H1 (cell line): Measurements from ENCODE around the gene GP5. TPM values are rescaled to one million over a fixed set of nuclear protein-coding genes. Genes with fewer than 3 reads are reported as not detected.

Source experiments
- polyA plus RNA-seq, 7 experiments: library from polyadenylated mRNA; depleted of rRNA in 3 of 7; stranded (reverse) in 5 of 7; unstranded in 2 of 7; fragments of >200 nt in 5 of 7; fragments of 200-250 nt in 2 of 7; gene quantifications; 1 replicate in 5 of 7; 2 replicates in 1 of 7; 4 replicates in 1 of 7; pipeline versions ENCODE4 v1.2.1 to v1.2.3, GENCODE V29; 2011 to 2013; ENCODE audit warnings: missing spikeins in 2 of 7, mixed read lengths in 2 of 7
- total RNA-seq: library from RNA; stranded (reverse); fragmentation: NEBNext Ultra II Directional; extraction: Animal tissue kit (Norgen Biotek cat#: 25700); gene quantifications from 2 replicates; pipeline ENCODE4 v1.2.1, GENCODE V29; 2021

The GP5 gene
- total and polyA plus RNA-seq, 2 of the 8 experiments (the other 6 are each of a cell fraction or from before 2014, with no cell fraction given): 0.13 to 0.14 TPM

Other genes starting within 250 kb of the GP5 start
- gene CPN2, start 47.9 kb downstream of the GP5 start, total RNA-seq: not detected in 2 replicates
- 0.03 TPM in 1 of 2 replicates, not detected in the other for gene CPN2, start 47.9 kb downstream of the GP5 start, polyA plus RNA-seq (2011; rRNA removed)
- 0.37 and 0.40 TPM in 2 replicates for gene LRRC15, start 29.5 kb downstream of the GP5 start, total RNA-seq
- gene LRRC15, start 29.5 kb downstream of the GP5 start, polyA plus RNA-seq (2011; rRNA removed): 0.15 and 0.17 TPM in 2 replicates
- gene ATP13A3, start 87.7 kb upstream of the GP5 start, total RNA-seq: 84.2 and 92.2 TPM in 2 replicates
- gene ATP13A3, start 87.7 kb upstream of the GP5 start, polyA plus RNA-seq (2011; rRNA removed): 12.5 and 18.6 TPM in 2 replicates
- 15.4 and 16.7 TPM in 2 replicates for gene TMEM44, start 234.2 kb upstream of the GP5 start, total RNA-seq
- gene TMEM44, start 234.2 kb upstream of the GP5 start, polyA plus RNA-seq (2011; rRNA removed): 14.0 and 14.8 TPM in 2 replicates